ENCODE results near the gene TLR10. TPM values are rescaled to one million over a fixed set of nuclear protein-coding genes. Genes with fewer than 3 reads are reported as not detected.

The TLR10 gene
- total and polyA plus RNA-seq, 9 of the 15 experiments (the other 6 are each of a cell fraction or from before 2014, with no cell fraction given): 0.03 to 0.05 TPM; not detected in 7

GRCh38 chr4:38745881-38746280, 36.9 kb downstream of the TLR10 start (continued):
- TF ChIP-seq ZNF407 (IDR thresholded peaks at IDR 0.05; ENCODE audit: low read depth): no peak
- TF ChIP-seq CBFA2T3 (IDR thresholded peaks at IDR 0.05): no peak
- TF ChIP-seq FOXA1 (IDR thresholded peaks at IDR 0.05; ENCODE audit: borderline replicate concordance): no peak
- TF ChIP-seq MYC (IDR thresholded peaks at IDR 0.05; ENCODE audit: low read depth, low read length): no peak
- TF ChIP-seq MYC (CRISPR knock-in tag; IDR thresholded peaks at IDR 0.05; ENCODE audit: borderline replicate concordance, low read depth): no peak
- no peak for TF ChIP-seq MLX (CRISPR knock-in tag; conservative IDR thresholded peaks at IDR 0.05)
- TF ChIP-seq ZNF511 (CRISPR knock-in tag; IDR thresholded peaks at IDR 0.05): no peak
- TF ChIP-seq NR2F6 (CRISPR knock-in tag; IDR thresholded peaks at IDR 0.05): no peak
- no peak for TF ChIP-seq MITF (IDR thresholded peaks at IDR 0.05)
- TF ChIP-seq ARID3A (IDR thresholded peaks at IDR 0.05; ENCODE audit: borderline replicate concordance, low read depth, low read length): no peak
- no peak for TF ChIP-seq MLLT1 (IDR thresholded peaks at IDR 0.05)
- TF ChIP-seq MTF1 (CRISPR knock-in tag; IDR thresholded peaks at IDR 0.05; ENCODE audit: borderline replicate concordance): no peak

Data from K562 (cell line).